Measurements from ENCODE around the gene AKR1C1. TPM values are rescaled to one million over a fixed set of nuclear protein-coding genes. Genes with fewer than 3 reads are reported as not detected.

AKR1C1 gene
- total and polyA plus RNA-seq, 9 of the 15 experiments (the other 6 are each of a cell fraction or from before 2014, with no cell fraction given): 43.5 to 180 (median 82.4) TPM

GRCh38 chr10:4941540-4942330 lies 21.5 kb upstream of the AKR1C1 start (continued):
- TF ChIP-seq, protein P1, sequence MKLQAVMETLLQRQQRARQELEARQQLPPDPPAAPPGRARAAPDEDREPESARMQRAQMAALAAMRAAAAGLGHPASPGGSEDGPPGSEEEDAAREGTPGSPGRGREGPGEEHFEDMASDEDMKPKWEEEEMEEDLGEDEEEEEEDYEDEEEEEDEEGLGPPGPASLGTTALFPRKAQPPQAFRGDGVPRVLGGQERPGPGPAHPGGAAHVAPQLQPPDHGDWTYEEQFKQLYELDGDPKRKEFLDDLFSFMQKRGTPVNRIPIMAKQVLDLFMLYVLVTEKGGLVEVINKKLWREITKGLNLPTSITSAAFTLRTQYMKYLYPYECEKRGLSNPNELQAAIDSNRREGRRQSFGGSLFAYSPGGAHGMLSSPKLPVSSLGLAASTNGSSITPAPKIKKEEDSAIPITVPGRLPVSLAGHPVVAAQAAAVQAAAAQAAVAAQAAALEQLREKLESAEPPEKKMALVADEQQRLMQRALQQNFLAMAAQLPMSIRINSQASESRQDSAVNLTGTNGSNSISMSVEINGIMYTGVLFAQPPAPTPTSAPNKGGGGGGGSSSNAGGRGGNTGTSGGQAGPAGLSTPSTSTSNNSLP (IDR thresholded peaks at IDR 0.05; ENCODE audit: borderline replicate concordance, low read depth, low read length): peak; percentile 36; the same call in 1 of the 2 replicates
- TF ChIP-seq ZNF146 (CRISPR knock-in tag; IDR thresholded peaks at IDR 0.05; ENCODE audit: unreplicated experiment) (no peak), CC2D1A (IDR thresholded peaks at IDR 0.05) (peak; percentile 47; the same call in 1 of the 2 replicates), RFX5 (IDR thresholded peaks at IDR 0.05; ENCODE audit: low read depth, low read length) (no peak), EHMT2 (IDR thresholded peaks at IDR 0.05) (peak; percentile 77; the same call in 1 of the 2 replicates), RBFOX2 (IDR thresholded peaks at IDR 0.05; ENCODE audit: low read depth, low read length) (no peak), KAT8 (IDR thresholded peaks at IDR 0.05; ENCODE audit: low read depth) (no peak), ZNF133 (CRISPR knock-in tag; IDR thresholded peaks at IDR 0.05) (no peak), ZNF140 (CRISPR knock-in tag; IDR thresholded peaks at IDR 0.05) (no peak), TBL1XR1 (IDR thresholded peaks at IDR 0.05; ENCODE audit: low read length in 2 of 2) (peak in 1 of 2 experiments; percentile 24; a peak in 1 of 4 replicates), GATAD2A (IDR thresholded peaks at IDR 0.05) (0 out of 2 replicates have a peak, but pooled peaks have one; percentile 44), DPF2 (IDR thresholded peaks at IDR 0.05) (peak; percentile 89), CGGBP1 (CRISPR knock-in tag; IDR thresholded peaks at IDR 0.05) (no peak), SAFB2 (IDR thresholded peaks at IDR 0.05; ENCODE audit: borderline replicate concordance, low read depth, low read length, severe bottlenecking) (no peak), EGR1 (conservative IDR thresholded peaks at IDR 0.05) (no peak)
- TF ChIP-seq, protein P2, sequence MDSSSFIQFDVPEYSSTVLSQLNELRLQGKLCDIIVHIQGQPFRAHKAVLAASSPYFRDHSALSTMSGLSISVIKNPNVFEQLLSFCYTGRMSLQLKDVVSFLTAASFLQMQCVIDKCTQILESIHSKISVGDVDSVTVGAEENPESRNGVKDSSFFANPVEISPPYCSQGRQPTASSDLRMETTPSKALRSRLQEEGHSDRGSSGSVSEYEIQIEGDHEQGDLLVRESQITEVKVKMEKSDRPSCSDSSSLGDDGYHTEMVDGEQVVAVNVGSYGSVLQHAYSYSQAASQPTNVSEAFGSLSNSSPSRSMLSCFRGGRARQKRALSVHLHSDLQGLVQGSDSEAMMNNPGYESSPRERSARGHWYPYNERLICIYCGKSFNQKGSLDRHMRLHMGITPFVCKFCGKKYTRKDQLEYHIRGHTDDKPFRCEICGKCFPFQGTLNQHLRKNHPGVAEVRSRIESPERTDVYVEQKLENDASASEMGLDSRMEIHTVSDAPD (CRISPR knock-in tag; IDR thresholded peaks at IDR 0.05): no peak
- TF ChIP-seq, protein P3, sequence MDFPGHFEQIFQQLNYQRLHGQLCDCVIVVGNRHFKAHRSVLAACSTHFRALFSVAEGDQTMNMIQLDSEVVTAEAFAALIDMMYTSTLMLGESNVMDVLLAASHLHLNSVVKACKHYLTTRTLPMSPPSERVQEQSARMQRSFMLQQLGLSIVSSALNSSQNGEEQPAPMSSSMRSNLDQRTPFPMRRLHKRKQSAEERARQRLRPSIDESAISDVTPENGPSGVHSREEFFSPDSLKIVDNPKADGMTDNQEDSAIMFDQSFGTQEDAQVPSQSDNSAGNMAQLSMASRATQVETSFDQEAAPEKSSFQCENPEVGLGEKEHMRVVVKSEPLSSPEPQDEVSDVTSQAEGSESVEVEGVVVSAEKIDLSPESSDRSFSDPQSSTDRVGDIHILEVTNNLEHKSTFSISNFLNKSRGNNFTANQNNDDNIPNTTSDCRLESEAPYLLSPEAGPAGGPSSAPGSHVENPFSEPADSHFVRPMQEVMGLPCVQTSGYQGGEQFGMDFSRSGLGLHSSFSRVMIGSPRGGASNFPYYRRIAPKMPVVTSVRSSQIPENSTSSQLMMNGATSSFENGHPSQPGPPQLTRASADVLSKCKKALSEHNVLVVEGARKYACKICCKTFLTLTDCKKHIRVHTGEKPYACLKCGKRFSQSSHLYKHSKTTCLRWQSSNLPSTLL (IDR thresholded peaks at IDR 0.05): no peak
- TF ChIP-seq, protein P4, sequence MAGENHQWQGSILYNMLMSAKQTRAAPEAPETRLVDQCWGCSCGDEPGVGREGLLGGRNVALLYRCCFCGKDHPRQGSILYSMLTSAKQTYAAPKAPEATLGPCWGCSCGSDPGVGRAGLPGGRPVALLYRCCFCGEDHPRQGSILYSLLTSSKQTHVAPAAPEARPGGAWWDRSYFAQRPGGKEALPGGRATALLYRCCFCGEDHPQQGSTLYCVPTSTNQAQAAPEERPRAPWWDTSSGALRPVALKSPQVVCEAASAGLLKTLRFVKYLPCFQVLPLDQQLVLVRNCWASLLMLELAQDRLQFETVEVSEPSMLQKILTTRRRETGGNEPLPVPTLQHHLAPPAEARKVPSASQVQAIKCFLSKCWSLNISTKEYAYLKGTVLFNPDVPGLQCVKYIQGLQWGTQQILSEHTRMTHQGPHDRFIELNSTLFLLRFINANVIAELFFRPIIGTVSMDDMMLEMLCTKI (IDR thresholded peaks at IDR 0.05; ENCODE audit: partially characterized antibody): no peak
- TF ChIP-seq, protein P5, sequence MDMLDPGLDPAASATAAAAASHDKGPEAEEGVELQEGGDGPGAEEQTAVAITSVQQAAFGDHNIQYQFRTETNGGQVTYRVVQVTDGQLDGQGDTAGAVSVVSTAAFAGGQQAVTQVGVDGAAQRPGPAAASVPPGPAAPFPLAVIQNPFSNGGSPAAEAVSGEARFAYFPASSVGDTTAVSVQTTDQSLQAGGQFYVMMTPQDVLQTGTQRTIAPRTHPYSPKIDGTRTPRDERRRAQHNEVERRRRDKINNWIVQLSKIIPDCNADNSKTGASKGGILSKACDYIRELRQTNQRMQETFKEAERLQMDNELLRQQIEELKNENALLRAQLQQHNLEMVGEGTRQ (CRISPR knock-in tag; IDR thresholded peaks at IDR 0.05): no peak
